SK-N-SH treated with all-trans-retinoic acid at 6 μM for 48 hours (cell line): ENCODE measurements around the gene RRP36.

Experiments
- CSDC2 ChIP-seq: fragments of 250-450 bp; sonication (Bioruptor Pico); IDR thresholded peaks from 2 replicates; pipeline ENCODE4 v1.5.0; 2020; ENCODE audit warnings: mild to moderate bottlenecking, moderate library complexity
- GLIS3 ChIP-seq: fragments of 250-450 bp; sonication (Bioruptor Pico); IDR thresholded peaks from 2 replicates; pipeline ENCODE4 v1.5.0; 2020; ENCODE audit warnings: mild to moderate bottlenecking, moderate library complexity
- PPARA ChIP-seq: fragments of 250-450 bp; sonication (Bioruptor Pico); IDR thresholded peaks from 2 replicates; pipeline ENCODE4 v1.5.0; 2020; ENCODE audit warnings: mild to moderate bottlenecking, borderline replicate concordance
- RARB ChIP-seq: fragments of 250-450 bp; sonication (Bioruptor Pico); IDR thresholded peaks from 2 replicates; pipeline ENCODE4 v1.8.0; 2021; ENCODE audit warnings: mild to moderate bottlenecking, moderate library complexity
- ZC3H10 ChIP-seq: fragments of 250-450 bp; sonication (Bioruptor Pico); IDR thresholded peaks from 2 replicates; pipeline ENCODE4 v1.5.1; 2021; ENCODE audit warnings: mild to moderate bottlenecking, moderate library complexity
- ZFP30 ChIP-seq: fragments of 450-650 bp; formaldehyde crosslinking; IDR thresholded peaks from 2 replicates; pipeline ENCODE4 v1.5.0; 2022; ENCODE audit warnings: mild to moderate bottlenecking, moderate library complexity
- ZNF565 ChIP-seq: fragments of 450-650 bp; formaldehyde crosslinking; conservative IDR thresholded peaks from 2 replicates; pipeline ENCODE4 v1.5.0; 2020; ENCODE audit warnings: low read depth, mild to moderate bottlenecking, moderate library complexity
- TF ChIP-seq, protein P1 (sequence below): fragments of 250-450 bp; sonication (Bioruptor Pico); IDR thresholded peaks from 2 replicates; pipeline ENCODE4 v1.5.0; 2020; ENCODE audit warnings: mild to moderate bottlenecking, moderate library complexity
- TF ChIP-seq, protein P2 (sequence below): fragments of 250-450 bp; sonication (Bioruptor Pico); IDR thresholded peaks from 2 replicates; pipeline ENCODE4 v1.8.0; 2020; ENCODE audit warnings: mild to moderate bottlenecking, moderate library complexity, borderline replicate concordance
- TF ChIP-seq, protein P3 (sequence below): fragments of 250-450 bp; sonication (Bioruptor Pico); IDR thresholded peaks from 2 replicates; pipeline ENCODE4 v1.5.1; 2020; ENCODE audit warnings: low read depth, mild to moderate bottlenecking, moderate library complexity

DNA sequence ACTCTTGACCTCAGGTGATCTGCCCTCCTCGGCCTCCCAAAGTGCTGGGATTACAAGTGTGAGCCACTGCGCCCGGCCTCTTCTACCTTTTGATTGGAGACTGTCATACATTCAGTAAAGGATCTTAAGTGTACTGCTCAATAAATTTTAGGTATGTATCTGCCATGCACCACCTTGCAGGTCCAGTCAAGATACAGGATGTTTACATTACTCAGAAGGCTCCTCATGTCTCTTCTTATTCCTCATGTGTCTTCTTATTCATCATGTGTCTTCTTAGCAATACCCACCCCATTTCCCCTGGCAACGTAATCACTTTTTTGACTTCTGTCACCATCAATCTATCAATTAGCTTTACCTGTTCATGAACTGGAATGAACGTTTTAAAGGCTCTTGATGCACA, 15.6 kb upstream of the RRP36 start:
- TF ChIP-seq GLIS3 = no peak
- TF ChIP-seq, protein P1, sequence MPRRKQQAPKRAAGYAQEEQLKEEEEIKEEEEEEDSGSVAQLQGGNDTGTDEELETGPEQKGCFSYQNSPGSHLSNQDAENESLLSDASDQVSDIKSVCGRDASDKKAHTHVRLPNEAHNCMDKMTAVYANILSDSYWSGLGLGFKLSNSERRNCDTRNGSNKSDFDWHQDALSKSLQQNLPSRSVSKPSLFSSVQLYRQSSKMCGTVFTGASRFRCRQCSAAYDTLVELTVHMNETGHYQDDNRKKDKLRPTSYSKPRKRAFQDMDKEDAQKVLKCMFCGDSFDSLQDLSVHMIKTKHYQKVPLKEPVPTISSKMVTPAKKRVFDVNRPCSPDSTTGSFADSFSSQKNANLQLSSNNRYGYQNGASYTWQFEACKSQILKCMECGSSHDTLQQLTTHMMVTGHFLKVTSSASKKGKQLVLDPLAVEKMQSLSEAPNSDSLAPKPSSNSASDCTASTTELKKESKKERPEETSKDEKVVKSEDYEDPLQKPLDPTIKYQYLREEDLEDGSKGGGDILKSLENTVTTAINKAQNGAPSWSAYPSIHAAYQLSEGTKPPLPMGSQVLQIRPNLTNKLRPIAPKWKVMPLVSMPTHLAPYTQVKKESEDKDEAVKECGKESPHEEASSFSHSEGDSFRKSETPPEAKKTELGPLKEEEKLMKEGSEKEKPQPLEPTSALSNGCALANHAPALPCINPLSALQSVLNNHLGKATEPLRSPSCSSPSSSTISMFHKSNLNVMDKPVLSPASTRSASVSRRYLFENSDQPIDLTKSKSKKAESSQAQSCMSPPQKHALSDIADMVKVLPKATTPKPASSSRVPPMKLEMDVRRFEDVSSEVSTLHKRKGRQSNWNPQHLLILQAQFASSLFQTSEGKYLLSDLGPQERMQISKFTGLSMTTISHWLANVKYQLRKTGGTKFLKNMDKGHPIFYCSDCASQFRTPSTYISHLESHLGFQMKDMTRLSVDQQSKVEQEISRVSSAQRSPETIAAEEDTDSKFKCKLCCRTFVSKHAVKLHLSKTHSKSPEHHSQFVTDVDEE = no peak
- no peak for TF ChIP-seq ZC3H10 (CRISPR knock-in tag)
- TF ChIP-seq, protein P2, sequence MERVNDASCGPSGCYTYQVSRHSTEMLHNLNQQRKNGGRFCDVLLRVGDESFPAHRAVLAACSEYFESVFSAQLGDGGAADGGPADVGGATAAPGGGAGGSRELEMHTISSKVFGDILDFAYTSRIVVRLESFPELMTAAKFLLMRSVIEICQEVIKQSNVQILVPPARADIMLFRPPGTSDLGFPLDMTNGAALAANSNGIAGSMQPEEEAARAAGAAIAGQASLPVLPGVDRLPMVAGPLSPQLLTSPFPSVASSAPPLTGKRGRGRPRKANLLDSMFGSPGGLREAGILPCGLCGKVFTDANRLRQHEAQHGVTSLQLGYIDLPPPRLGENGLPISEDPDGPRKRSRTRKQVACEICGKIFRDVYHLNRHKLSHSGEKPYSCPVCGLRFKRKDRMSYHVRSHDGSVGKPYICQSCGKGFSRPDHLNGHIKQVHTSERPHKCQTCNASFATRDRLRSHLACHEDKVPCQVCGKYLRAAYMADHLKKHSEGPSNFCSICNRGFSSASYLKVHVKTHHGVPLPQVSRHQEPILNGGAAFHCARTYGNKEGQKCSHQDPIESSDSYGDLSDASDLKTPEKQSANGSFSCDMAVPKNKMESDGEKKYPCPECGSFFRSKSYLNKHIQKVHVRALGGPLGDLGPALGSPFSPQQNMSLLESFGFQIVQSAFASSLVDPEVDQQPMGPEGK (CRISPR knock-in tag) = no peak
- TF ChIP-seq PPARA (CRISPR knock-in tag) = no peak
- no peak for TF ChIP-seq RARB
- TF ChIP-seq, protein P3, sequence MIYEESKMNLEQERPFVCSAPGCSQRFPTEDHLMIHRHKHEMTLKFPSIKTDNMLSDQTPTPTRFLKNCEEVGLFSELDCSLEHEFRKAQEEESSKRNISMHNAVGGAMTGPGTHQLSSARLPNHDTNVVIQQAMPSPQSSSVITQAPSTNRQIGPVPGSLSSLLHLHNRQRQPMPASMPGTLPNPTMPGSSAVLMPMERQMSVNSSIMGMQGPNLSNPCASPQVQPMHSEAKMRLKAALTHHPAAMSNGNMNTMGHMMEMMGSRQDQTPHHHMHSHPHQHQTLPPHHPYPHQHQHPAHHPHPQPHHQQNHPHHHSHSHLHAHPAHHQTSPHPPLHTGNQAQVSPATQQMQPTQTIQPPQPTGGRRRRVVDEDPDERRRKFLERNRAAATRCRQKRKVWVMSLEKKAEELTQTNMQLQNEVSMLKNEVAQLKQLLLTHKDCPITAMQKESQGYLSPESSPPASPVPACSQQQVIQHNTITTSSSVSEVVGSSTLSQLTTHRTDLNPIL = no peak
- no peak for TF ChIP-seq CSDC2 (CRISPR knock-in tag)
- no peak for TF ChIP-seq ZNF565 (CRISPR knock-in tag)
- no peak for TF ChIP-seq ZFP30
